ENCODE measurements around the gene TMEM140. TPM values are rescaled to one million over a fixed set of nuclear protein-coding genes. Genes with fewer than 3 reads are reported as not detected.

The TMEM140 gene
- total and polyA plus RNA-seq, 9 of the 15 experiments (the other 6 are each of a cell fraction or from before 2014, with no cell fraction given): 0.03 to 0.82 (median 0.23) TPM

- TF ChIP-seq, protein P1, sequence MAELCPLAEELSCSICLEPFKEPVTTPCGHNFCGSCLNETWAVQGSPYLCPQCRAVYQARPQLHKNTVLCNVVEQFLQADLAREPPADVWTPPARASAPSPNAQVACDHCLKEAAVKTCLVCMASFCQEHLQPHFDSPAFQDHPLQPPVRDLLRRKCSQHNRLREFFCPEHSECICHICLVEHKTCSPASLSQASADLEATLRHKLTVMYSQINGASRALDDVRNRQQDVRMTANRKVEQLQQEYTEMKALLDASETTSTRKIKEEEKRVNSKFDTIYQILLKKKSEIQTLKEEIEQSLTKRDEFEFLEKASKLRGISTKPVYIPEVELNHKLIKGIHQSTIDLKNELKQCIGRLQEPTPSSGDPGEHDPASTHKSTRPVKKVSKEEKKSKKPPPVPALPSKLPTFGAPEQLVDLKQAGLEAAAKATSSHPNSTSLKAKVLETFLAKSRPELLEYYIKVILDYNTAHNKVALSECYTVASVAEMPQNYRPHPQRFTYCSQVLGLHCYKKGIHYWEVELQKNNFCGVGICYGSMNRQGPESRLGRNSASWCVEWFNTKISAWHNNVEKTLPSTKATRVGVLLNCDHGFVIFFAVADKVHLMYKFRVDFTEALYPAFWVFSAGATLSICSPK (IDR thresholded peaks at IDR 0.05; ENCODE audit: borderline replicate concordance): no peak
- TF ChIP-seq FOSL1 (tag; conservative IDR thresholded peaks at IDR 0.05) (no peak), RFX1 (IDR thresholded peaks at IDR 0.05) (no peak), U2AF1 (optimal IDR thresholded peaks at IDR 0.05; ENCODE audit: low read depth, low read length) (peak; percentile 74), HMG20B (CRISPR knock-in tag; IDR thresholded peaks at IDR 0.05) (no peak), DMBX1 (CRISPR knock-in tag; IDR thresholded peaks at IDR 0.05; ENCODE audit: borderline replicate concordance) (no peak; the same call in 1 of the 2 replicates), ZNF311 (CRISPR knock-in tag; IDR thresholded peaks at IDR 0.05) (no peak), BRCA1 (IDR thresholded peaks at IDR 0.05) (no peak), BRCA1 (CRISPR knock-in tag; IDR thresholded peaks at IDR 0.05) (peak; percentile 87), ZNF436 (CRISPR knock-in tag; IDR thresholded peaks at IDR 0.05) (no peak), CBFA2T2 (conservative IDR thresholded peaks at IDR 0.05) (0 out of 2 replicates have a peak, but pooled peaks have one; percentile 13), POU5F1 (IDR thresholded peaks at IDR 0.05; ENCODE audit: borderline replicate concordance, low read depth, low read length, partially characterized antibody) (no peak), ZNF707 (CRISPR knock-in tag; conservative IDR thresholded peaks at IDR 0.05) (no peak), RBM17 (IDR thresholded peaks at IDR 0.05; ENCODE audit: borderline replicate concordance, low read depth, low read length) (no peak)
- TF ChIP-seq, protein P2, sequence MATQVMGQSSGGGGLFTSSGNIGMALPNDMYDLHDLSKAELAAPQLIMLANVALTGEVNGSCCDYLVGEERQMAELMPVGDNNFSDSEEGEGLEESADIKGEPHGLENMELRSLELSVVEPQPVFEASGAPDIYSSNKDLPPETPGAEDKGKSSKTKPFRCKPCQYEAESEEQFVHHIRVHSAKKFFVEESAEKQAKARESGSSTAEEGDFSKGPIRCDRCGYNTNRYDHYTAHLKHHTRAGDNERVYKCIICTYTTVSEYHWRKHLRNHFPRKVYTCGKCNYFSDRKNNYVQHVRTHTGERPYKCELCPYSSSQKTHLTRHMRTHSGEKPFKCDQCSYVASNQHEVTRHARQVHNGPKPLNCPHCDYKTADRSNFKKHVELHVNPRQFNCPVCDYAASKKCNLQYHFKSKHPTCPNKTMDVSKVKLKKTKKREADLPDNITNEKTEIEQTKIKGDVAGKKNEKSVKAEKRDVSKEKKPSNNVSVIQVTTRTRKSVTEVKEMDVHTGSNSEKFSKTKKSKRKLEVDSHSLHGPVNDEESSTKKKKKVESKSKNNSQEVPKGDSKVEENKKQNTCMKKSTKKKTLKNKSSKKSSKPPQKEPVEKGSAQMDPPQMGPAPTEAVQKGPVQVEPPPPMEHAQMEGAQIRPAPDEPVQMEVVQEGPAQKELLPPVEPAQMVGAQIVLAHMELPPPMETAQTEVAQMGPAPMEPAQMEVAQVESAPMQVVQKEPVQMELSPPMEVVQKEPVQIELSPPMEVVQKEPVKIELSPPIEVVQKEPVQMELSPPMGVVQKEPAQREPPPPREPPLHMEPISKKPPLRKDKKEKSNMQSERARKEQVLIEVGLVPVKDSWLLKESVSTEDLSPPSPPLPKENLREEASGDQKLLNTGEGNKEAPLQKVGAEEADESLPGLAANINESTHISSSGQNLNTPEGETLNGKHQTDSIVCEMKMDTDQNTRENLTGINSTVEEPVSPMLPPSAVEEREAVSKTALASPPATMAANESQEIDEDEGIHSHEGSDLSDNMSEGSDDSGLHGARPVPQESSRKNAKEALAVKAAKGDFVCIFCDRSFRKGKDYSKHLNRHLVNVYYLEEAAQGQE (IDR thresholded peaks at IDR 0.05; ENCODE audit: borderline replicate concordance): peak; percentile 90
- TF ChIP-seq, protein P2 (CRISPR knock-in tag; IDR thresholded peaks at IDR 0.05; ENCODE audit: low read depth): peak; percentile 78
- TF ChIP-seq, protein P3, sequence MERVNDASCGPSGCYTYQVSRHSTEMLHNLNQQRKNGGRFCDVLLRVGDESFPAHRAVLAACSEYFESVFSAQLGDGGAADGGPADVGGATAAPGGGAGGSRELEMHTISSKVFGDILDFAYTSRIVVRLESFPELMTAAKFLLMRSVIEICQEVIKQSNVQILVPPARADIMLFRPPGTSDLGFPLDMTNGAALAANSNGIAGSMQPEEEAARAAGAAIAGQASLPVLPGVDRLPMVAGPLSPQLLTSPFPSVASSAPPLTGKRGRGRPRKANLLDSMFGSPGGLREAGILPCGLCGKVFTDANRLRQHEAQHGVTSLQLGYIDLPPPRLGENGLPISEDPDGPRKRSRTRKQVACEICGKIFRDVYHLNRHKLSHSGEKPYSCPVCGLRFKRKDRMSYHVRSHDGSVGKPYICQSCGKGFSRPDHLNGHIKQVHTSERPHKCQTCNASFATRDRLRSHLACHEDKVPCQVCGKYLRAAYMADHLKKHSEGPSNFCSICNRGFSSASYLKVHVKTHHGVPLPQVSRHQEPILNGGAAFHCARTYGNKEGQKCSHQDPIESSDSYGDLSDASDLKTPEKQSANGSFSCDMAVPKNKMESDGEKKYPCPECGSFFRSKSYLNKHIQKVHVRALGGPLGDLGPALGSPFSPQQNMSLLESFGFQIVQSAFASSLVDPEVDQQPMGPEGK (CRISPR knock-in tag; IDR thresholded peaks at IDR 0.05; ENCODE audit: borderline replicate concordance): no peak
These were observed 22.6 kb downstream of the TMEM140 start, which contains the start of gene CYREN (continued) for GRCh38 chr7:135170274-135170997.

All from K562 (cell line).